Caco-2 (cell line): ENCODE results near the gene SRD5A3. TPM values are rescaled to one million over a fixed set of nuclear protein-coding genes. Genes with fewer than 3 reads are reported as not detected.

Source experiments
- BruUV-seq: library from RNA; stranded (reverse); fragments of 400-500 nt; replicated peaks from 2 replicates; lab custom pipeline; 2021; lab: Mats Ljungman, UMichigan
- CTCF ChIA-PET: fragments of 300-600 bp; sonication (Branson Sonifier 250); formaldehyde crosslinking; loops from one replicate; lab custom pipeline; 2022; ENCODE audit warnings: antibody characterized with exemption; lab: Charles Lee
- POLR2A ChIA-PET: fragments of 300-600 bp; sonication (Branson Sonifier 250); formaldehyde crosslinking; loops from one replicate; lab custom pipeline; 2022; ENCODE audit warnings: antibody characterized with exemption; lab: Charles Lee
- DNase-seq, 2 experiments: peaks; one replicate each; pipeline versions ENCODE4 v3.0.0 to v3.0.0-alpha.2; 2020 to 2022
- H3K27me3 ChIP-seq: replicated peaks from 2 replicates; pipeline ENCODE4 v1.6.0; 2011; ENCODE audit warnings: low read length; ENCODE audit not compliant: control insufficient read depth, insufficient read depth
- H3K36me3 ChIP-seq: 2 replicates; pipeline ENCODE4 v1.5.1; 2011; ENCODE audit warnings: low read length; ENCODE audit not compliant: control insufficient read depth, insufficient read depth
- H3K4me1 ChIP-seq: fragments of 250-450 bp; sonication (Bioruptor Pico); 2 replicates; pipeline ENCODE4 v1.5.1; 2020; ENCODE audit warnings: mild to moderate bottlenecking
- H3K4me3 ChIP-seq: 2 replicates; pipeline ENCODE4 v1.5.1; 2011; ENCODE audit warnings: low read depth, mild to moderate bottlenecking, control low read depth, low read length
- H3K9me3 ChIP-seq: fragments of 250-450 bp; sonication (Bioruptor Pico); 2 replicates; pipeline ENCODE4 v1.5.1; 2020; ENCODE audit warnings: mild to moderate bottlenecking, moderate library complexity
- H3K27ac Mint-ChIP-seq: one replicate; pipeline ENCODE4 v1.8.0; 2022; ENCODE audit warnings: mixed read lengths; ENCODE audit not compliant: unreplicated experiment
- H3K27me3 Mint-ChIP-seq: one replicate; pipeline ENCODE4 v1.8.0; 2022; ENCODE audit warnings: mixed read lengths; ENCODE audit not compliant: insufficient read depth, unreplicated experiment
- H3K36me3 Mint-ChIP-seq: one replicate; pipeline ENCODE4 v1.8.0; 2022; ENCODE audit warnings: mild to moderate bottlenecking, mixed read lengths; ENCODE audit not compliant: insufficient read depth, unreplicated experiment
- H3K4me1 Mint-ChIP-seq: one replicate; pipeline ENCODE4 v1.8.0; 2022; ENCODE audit warnings: low read depth, mixed read lengths; ENCODE audit not compliant: unreplicated experiment
- H3K4me3 Mint-ChIP-seq: one replicate; pipeline ENCODE4 v1.8.0; 2022; ENCODE audit warnings: mild to moderate bottlenecking, moderate library complexity, mixed read lengths; ENCODE audit not compliant: unreplicated experiment
- H3K9me3 Mint-ChIP-seq: one replicate; pipeline ENCODE4 v1.8.0; 2022; ENCODE audit warnings: mixed read lengths; ENCODE audit not compliant: unreplicated experiment
- intact Hi-C: fragments of 100-400 bp; cut with micrococcal nuclease; formaldehyde crosslinking; loops from one replicate; pipeline ENCODE4 v1.10.0; 2022; ENCODE audit not compliant: unreplicated experiment
- total RNA-seq: library from RNA; stranded (reverse); gene quantifications from 2 replicates; pipeline ENCODE4 v1.2.3, GENCODE V29; 2022
- TF ChIP-seq, protein P1 (sequence below), 2 experiments: fragments of 200-600 bp in 1 of 2; IDR thresholded peaks; 1 replicate in 1 of 2; 2 replicates in 1 of 2; pipeline versions ENCODE4 v1.5.1 to v1.8.0; 2011 to 2022; ENCODE audit warnings: antibody characterized with exemption in 1 of 2, control low read depth in 1 of 2, inconsistent platforms in 1 of 2, low read depth in 1 of 2, low read length in 1 of 2, mild to moderate bottlenecking in 1 of 2, moderate library complexity in 1 of 2; ENCODE audit not compliant: insufficient read depth in 1 of 2, severe bottlenecking in 1 of 2, unreplicated experiment in 1 of 2

SRD5A3 gene
- total RNA-seq, 1 experiment from 2014 or later, result 22.6 TPM

DNA sequence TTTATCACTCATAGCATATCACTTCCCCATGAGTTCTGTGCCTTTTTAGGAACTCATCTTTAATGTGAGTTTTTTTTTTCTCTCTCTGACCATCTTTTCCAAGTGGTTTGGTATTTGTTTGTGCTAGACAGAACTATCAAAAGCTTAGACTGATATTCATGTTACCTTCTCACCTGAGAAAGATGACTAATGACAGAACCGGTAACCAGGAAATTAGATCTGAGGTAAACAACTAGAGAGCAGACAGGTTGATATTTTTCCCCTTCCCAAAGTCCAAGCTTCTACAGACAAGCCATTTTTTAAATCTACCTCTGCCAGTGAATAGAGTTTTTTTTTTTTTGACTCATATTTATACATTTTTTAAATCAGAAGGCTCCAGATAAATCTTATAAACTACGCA lies 17.0 kb upstream of the SRD5A3 start:
- H3K4me3 ChIP-seq, result no peak overlapping the region
- Mint-ChIP-seq H3K27ac (no peak overlapping the region), H3K36me3 (no peaks in the 10 kb centered on the region), H3K27me3 (peaks cover 8% of the 10 kb centered on the region), H3K9me3 (peaks cover 9% of the 10 kb centered on the region), H3K4me3 (no peak overlapping the region), H3K4me1 (no peaks in the 10 kb centered on the region)
- ChIA-PET CTCF (no interaction called here), POLR2A (no interaction called here)
- TF ChIP-seq, protein P1, sequence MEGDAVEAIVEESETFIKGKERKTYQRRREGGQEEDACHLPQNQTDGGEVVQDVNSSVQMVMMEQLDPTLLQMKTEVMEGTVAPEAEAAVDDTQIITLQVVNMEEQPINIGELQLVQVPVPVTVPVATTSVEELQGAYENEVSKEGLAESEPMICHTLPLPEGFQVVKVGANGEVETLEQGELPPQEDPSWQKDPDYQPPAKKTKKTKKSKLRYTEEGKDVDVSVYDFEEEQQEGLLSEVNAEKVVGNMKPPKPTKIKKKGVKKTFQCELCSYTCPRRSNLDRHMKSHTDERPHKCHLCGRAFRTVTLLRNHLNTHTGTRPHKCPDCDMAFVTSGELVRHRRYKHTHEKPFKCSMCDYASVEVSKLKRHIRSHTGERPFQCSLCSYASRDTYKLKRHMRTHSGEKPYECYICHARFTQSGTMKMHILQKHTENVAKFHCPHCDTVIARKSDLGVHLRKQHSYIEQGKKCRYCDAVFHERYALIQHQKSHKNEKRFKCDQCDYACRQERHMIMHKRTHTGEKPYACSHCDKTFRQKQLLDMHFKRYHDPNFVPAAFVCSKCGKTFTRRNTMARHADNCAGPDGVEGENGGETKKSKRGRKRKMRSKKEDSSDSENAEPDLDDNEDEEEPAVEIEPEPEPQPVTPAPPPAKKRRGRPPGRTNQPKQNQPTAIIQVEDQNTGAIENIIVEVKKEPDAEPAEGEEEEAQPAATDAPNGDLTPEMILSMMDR (IDR thresholded peaks at IDR 0.05; ENCODE audit: insufficient read depth in 1 of 2, low read depth in 1 of 2, low read length in 1 of 2, severe bottlenecking in 1 of 2, unreplicated experiment in 1 of 2), result no peak
- H3K4me1 ChIP-seq, result no peaks in the 10 kb centered on the region
- DNase-seq, result no peak
- H3K9me3 ChIP-seq, result peaks cover 8% of the 10 kb centered on the region; the same call in 1 of the 2 replicates
- no TSS peak for BruUV-seq
- no peaks in the 10 kb centered on the region for H3K36me3 ChIP-seq
- intact Hi-C loops, result no loop called here
- no peaks in the 10 kb centered on the region for H3K27me3 ChIP-seq

DNA sequence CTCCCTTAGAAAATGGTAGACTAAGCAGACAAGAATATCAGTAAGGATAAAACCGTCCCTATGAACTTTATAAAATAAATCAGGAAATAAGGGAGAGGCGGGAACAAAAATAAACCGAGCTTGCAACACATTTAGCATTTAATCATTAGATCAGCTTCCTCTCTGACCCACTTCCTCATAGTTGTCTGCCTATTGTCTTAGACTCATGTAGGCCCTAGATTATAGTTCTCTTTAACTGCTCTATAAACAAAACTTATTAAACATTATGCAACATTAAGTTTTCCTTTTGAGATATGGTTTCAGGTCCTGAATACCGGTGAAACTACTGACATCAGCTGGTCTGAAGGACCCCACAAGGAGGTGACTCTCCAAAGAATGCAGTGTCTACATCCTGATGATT lies 15.8 kb upstream of the SRD5A3 start:
- Mint-ChIP-seq H3K4me3 (no peak overlapping the region), H3K27me3 (peaks cover under 1% of the 10 kb centered on the region), H3K27ac (no peak overlapping the region), H3K36me3 (no peaks in the 10 kb centered on the region), H3K4me1 (no peaks in the 10 kb centered on the region), H3K9me3 (peaks cover 9% of the 10 kb centered on the region)
- CTCF ChIA-PET, result no interaction called here
- intact Hi-C loops, result no loop called here
- Histone ChIP-seq H3K27me3 (no peaks in the 10 kb centered on the region), H3K4me1 (no peaks in the 10 kb centered on the region), H3K36me3 (no peaks in the 10 kb centered on the region), H3K9me3 (peaks cover 8% of the 10 kb centered on the region; the same call in 1 of the 2 replicates), H3K4me3 (no peak overlapping the region)
- POLR2A ChIA-PET, result no interaction called here
- DNase-seq, result no peak
- TF ChIP-seq, protein P1 (IDR thresholded peaks at IDR 0.05; ENCODE audit: insufficient read depth in 1 of 2, low read depth in 1 of 2, low read length in 1 of 2, severe bottlenecking in 1 of 2, unreplicated experiment in 1 of 2), result no peak
- no TSS peak for BruUV-seq

DNA sequence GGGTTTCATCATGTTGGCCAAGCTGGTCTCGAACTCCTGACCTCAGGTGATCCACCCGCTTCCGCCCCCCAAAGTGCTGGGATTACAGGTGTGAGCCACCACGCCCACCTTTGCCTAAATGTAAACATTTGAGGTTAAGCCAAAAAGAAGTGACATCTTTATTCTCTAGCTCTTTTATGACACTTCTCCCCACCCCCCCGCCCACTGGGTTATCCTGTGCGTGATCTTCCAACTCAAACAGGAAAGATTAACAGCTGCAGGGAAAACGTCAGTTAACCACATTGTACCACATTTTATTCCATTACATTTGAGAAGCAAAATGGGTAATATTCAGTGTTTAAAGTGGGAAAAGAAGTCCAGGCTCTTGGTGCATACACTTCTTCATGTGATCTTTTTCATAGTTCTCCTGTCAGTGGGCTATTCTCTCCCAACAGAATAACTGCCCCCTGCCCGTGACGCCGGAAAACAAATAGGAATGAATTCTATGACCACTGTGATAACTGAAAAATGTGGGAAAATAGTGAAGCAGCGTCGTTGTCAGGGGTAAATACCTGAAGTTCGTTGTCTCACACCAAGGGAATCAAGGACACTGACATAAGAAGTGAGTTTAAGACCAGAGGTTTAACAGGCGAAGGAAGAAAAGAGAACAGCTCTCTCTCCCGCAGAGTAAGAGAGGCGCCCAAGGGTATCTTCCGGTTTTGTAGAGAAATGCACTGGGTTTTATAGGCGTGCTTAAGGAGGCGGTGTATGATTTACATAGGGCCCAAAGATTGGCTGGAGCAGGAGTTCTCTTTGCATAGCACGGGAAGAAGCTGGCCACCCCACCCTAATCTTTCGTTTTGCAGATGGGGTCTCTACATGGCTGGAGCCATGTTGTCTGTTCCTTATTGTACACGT lies 9.7 kb upstream of the SRD5A3 start:
- Mint-ChIP-seq H3K36me3 (no peaks in the 10 kb centered on the region), H3K4me1 (no peaks in the 10 kb centered on the region), H3K9me3 (no peaks in the 10 kb centered on the region), H3K27ac (no peak overlapping the region), H3K27me3 (no peaks in the 10 kb centered on the region), H3K4me3 (no peak overlapping the region)
- Histone ChIP-seq H3K27me3 (no peaks in the 10 kb centered on the region), H3K36me3 (no peaks in the 10 kb centered on the region), H3K4me1 (no peaks in the 10 kb centered on the region), H3K4me3 (no peak overlapping the region), H3K9me3 (no peaks in the 10 kb centered on the region)
- DNase-seq, result no peak
- ChIA-PET POLR2A (no interaction called here), CTCF (no interaction called here)
- intact Hi-C loops, result no loop called here
- TF ChIP-seq, protein P1 (IDR thresholded peaks at IDR 0.05; ENCODE audit: insufficient read depth in 1 of 2, low read depth in 1 of 2, low read length in 1 of 2, severe bottlenecking in 1 of 2, unreplicated experiment in 1 of 2), result no peak
- no TSS peak for BruUV-seq
